Mononuclear cell (primary cell): ENCODE data around the gene MDFI. TPM values are rescaled to one million over a fixed set of nuclear protein-coding genes. Genes with fewer than 3 reads are reported as not detected.

Source experiments
- H3K27me3 ChIP-seq: 2 replicates; pipeline ENCODE4 v1.6.0; 2011; ENCODE audit warnings: low read length, control low read depth; ENCODE audit not compliant: insufficient read depth
- H3K4me1 ChIP-seq: 2 replicates; pipeline ENCODE4 v1.5.1; 2011; ENCODE audit warnings: mild to moderate bottlenecking, low read length, control low read depth; ENCODE audit not compliant: insufficient read depth
- H3K4me3 ChIP-seq: 2 replicates; pipeline ENCODE4 v1.5.1; 2011; ENCODE audit warnings: mild to moderate bottlenecking, low read length, moderate library complexity
- H3K9me3 ChIP-seq: 2 replicates; pipeline ENCODE4 v1.5.1; 2011; ENCODE audit warnings: low read depth, mild to moderate bottlenecking, control low read depth, low read length
- total RNA-seq: library from RNA; depleted of rRNA; stranded (reverse); fragments of >200 nt; gene quantifications from one replicate; pipeline ENCODE4 v1.2.3, GENCODE V29; 2012

MDFI gene
- total RNA-seq, 1 donor, result not detected

- no peaks in the 10 kb centered on the region for H3K9me3 ChIP-seq
- H3K27me3 ChIP-seq, result no peaks in the 10 kb centered on the region
- H3K4me1 ChIP-seq, result peaks cover 5% of the 10 kb centered on the region
- no peak overlapping the region for H3K4me3 ChIP-seq
Observed at GRCh38 chr6:41677124-41677921, 39.1 kb downstream of the MDFI start.

- no peak overlapping the region for H3K4me3 ChIP-seq
- no peaks in the 10 kb centered on the region for H3K9me3 ChIP-seq
- H3K27me3 ChIP-seq, result no peaks in the 10 kb centered on the region
- H3K4me1 ChIP-seq, result peaks cover 18% of the 10 kb centered on the region
Observed at GRCh38 chr6:41678511-41679084, 40.3 kb downstream of the MDFI start.

GRCh38 chr6:41679696-41680095 is 41.4 kb downstream of the MDFI start:
- Histone ChIP-seq H3K4me1 (peaks cover 24% of the 10 kb centered on the region), H3K4me3 (no peak overlapping the region)

GRCh38 chr6:41680182-41680965 is 42.1 kb downstream of the MDFI start:
- Histone ChIP-seq H3K4me1 (peaks cover 24% of the 10 kb centered on the region), H3K4me3 (no peak overlapping the region), H3K27me3 (no peaks in the 10 kb centered on the region), H3K9me3 (no peaks in the 10 kb centered on the region)

More at GRCh38 chr6:41679696-41680095, 41.4 kb downstream of the MDFI start:
- no peaks in the 10 kb centered on the region for H3K27me3 ChIP-seq
- H3K9me3 ChIP-seq, result no peaks in the 10 kb centered on the region

- Histone ChIP-seq H3K27me3 (no peaks in the 10 kb centered on the region), H3K4me3 (no peak overlapping the region)
Observed at GRCh38 chr6:41682056-41682477, 43.8 kb downstream of the MDFI start.

GRCh38 chr6:41682497-41683272 is 44.4 kb downstream of the MDFI start:
- no peaks in the 10 kb centered on the region for H3K9me3 ChIP-seq
- peaks cover 24% of the 10 kb centered on the region for H3K4me1 ChIP-seq
- no peaks in the 10 kb centered on the region for H3K27me3 ChIP-seq
- peak overlapping the region; percentile 36 for H3K4me3 ChIP-seq

More at GRCh38 chr6:41682056-41682477, 43.8 kb downstream of the MDFI start:
- H3K9me3 ChIP-seq, result no peaks in the 10 kb centered on the region
- peaks cover 24% of the 10 kb centered on the region for H3K4me1 ChIP-seq

GRCh38 chr6:41683273-41683522 is 44.9 kb downstream of the MDFI start:
- Histone ChIP-seq H3K4me1 (peaks cover 24% of the 10 kb centered on the region), H3K27me3 (no peaks in the 10 kb centered on the region), H3K9me3 (no peaks in the 10 kb centered on the region), H3K4me3 (peak overlapping the region; percentile 36)

- peak overlapping the region; percentile 36 for H3K4me3 ChIP-seq
- H3K9me3 ChIP-seq, result no peaks in the 10 kb centered on the region
- H3K4me1 ChIP-seq, result peaks cover 24% of the 10 kb centered on the region
- H3K27me3 ChIP-seq, result no peaks in the 10 kb centered on the region
Observed at GRCh38 chr6:41683523-41684310, 45.4 kb downstream of the MDFI start.

- Histone ChIP-seq H3K4me1 (peaks cover 24% of the 10 kb centered on the region), H3K27me3 (no peaks in the 10 kb centered on the region), H3K4me3 (no peak overlapping the region)
Observed at GRCh38 chr6:41684311-41685180, 46.3 kb downstream of the MDFI start.

GRCh38 chr6:41685641-41686380 is 47.5 kb downstream of the MDFI start:
- Histone ChIP-seq H3K4me1 (peaks cover 24% of the 10 kb centered on the region), H3K9me3 (no peaks in the 10 kb centered on the region), H3K4me3 (no peak overlapping the region), H3K27me3 (no peaks in the 10 kb centered on the region)

More at GRCh38 chr6:41684311-41685180, 46.3 kb downstream of the MDFI start:
- H3K9me3 ChIP-seq, result no peaks in the 10 kb centered on the region

GRCh38 chr6:41687501-41688175 is 49.4 kb downstream of the MDFI start:
- H3K9me3 ChIP-seq, result no peaks in the 10 kb centered on the region
- peaks cover 15% of the 10 kb centered on the region for H3K4me1 ChIP-seq
- H3K27me3 ChIP-seq, result no peaks in the 10 kb centered on the region
- no peak overlapping the region for H3K4me3 ChIP-seq

GRCh38 chr6:41688256-41688965 is 50.1 kb downstream of the MDFI start:
- Histone ChIP-seq H3K4me3 (no peak overlapping the region), H3K9me3 (no peaks in the 10 kb centered on the region), H3K4me1 (peaks cover 7% of the 10 kb centered on the region), H3K27me3 (no peaks in the 10 kb centered on the region)
